Measurements from ENCODE around the gene LMX1B. TPM values are rescaled to one million over a fixed set of nuclear protein-coding genes. Genes with fewer than 3 reads are reported as not detected.
"Not testable (repeated sequence)": the region's sequence is repeated elsewhere in the genome, so short reads cannot be mapped to it uniquely, and the experiment has no call there.

Gene LMX1B
- total and polyA plus RNA-seq, 2 donors (not counting 1 experiment from before 2014, with no cell fraction given): not detected

DNA sequence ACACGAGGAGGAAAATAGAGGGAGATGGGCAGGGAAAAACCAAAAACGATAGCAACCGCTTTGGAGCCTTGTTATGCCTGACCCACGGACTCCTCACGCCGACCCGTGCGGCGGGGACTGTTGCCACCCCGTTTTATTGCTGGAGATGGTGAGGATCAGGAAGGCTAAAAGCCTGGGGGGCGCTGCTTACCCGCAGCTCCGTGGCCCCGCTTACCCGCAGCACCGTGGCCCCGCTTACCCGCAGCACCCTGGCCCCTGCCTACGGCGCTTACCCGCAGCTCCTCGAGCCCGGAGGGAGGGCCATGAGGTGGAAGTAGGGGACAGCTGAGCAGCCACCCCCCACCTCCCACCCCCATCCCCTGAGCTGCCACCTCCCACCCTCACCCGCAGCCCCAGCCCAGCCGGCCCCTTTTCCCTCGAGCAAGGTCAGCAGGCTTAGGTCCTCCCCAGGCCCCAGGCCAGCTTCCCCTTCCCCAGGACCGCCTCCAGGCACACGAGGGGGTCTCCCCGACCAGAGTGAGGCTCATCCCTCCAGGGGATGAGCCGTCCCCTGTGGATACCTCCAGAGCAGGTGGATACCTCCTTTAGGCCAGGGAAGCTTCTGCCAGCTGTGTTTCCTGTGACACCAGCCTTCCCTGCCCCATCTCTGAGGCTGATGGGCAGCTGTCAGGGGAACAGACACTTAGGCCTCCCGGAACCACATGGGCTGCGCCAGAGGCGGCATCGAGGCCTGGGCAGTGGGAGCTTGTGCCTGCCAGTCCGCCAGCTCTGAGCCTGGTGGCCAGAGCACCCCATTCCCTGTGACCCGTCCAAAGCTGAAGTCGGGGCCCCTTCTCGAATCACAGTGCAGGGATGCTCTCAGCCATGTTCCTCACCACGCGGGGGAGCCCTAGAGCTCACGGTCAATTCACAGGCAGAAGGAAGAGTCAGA is 92.3 kb downstream of the LMX1B start:
- Histone ChIP-seq H3K79me2 (ENCODE audit: control insufficient read depth, insufficient read depth, low read length) (no peaks in the 10 kb centered on the region), H3K4me3 (replicated peaks in 1 of 4; ENCODE audit: control extremely low read depth in 1 of 4, insufficient read depth in 1 of 4, low read depth in 3 of 4, low read length in 4 of 4) (peak overlapping the region in 1 of 4 experiments; percentile 10), H3K4me2 (ENCODE audit: extremely low read depth, insufficient read depth, low read length) (peak overlapping the region; percentile 67), H3K36me3 (ENCODE audit: control insufficient read depth, insufficient read depth, low read length) (no peaks in the 10 kb centered on the region), H4K20me1 (ENCODE audit: control insufficient read depth, extremely low read depth, insufficient read depth, low read length) (no peaks in the 10 kb centered on the region), H3K9me3 (ENCODE audit: control insufficient read depth, insufficient read depth, low read depth, low read length) (no peaks in the 10 kb centered on the region), H3K4me1 (ENCODE audit: control insufficient read depth, extremely low read depth, insufficient read depth, low read length) (peaks cover 8% of the 10 kb centered on the region), H3K27me3 (ENCODE audit: control insufficient read depth, insufficient read depth, low read length) (peaks cover 3% of the 10 kb centered on the region), H3K9ac (ENCODE audit: insufficient read depth, low read length) (no peak overlapping the region), H3K27ac (ENCODE audit: insufficient read depth, low read length) (no peak overlapping the region), H2AFZ (ENCODE audit: low read length) (no peak overlapping the region)
- peak in 1 of 2 donors; percentile 12 for DNase-seq (ENCODE audit: low read depth in 2 of 2)
- peak; percentile 50 to 51 for TF ChIP-seq CTCF (conservative IDR thresholded peaks at IDR 0.05 in 1 of 2, IDR thresholded peaks at IDR 0.05 in 1 of 2; ENCODE audit: low read depth in 1 of 2, low read length in 2 of 2)
- TF ChIP-seq EZH2 (IDR thresholded peaks at IDR 0.05; ENCODE audit: low read length, missing control alignments): no peak

GRCh38 chr9:126706698-126707053 is 92.9 kb downstream of the LMX1B start:
- H2AFZ ChIP-seq (ENCODE audit: low read length): no peak overlapping the region
- H3K79me2 ChIP-seq (ENCODE audit: control insufficient read depth, insufficient read depth, low read length): no peaks in the 10 kb centered on the region
- H3K27me3 ChIP-seq (ENCODE audit: control insufficient read depth, insufficient read depth, low read length): peaks cover 3% of the 10 kb centered on the region
- TF ChIP-seq CTCF (conservative IDR thresholded peaks at IDR 0.05 in 1 of 2, IDR thresholded peaks at IDR 0.05 in 1 of 2; ENCODE audit: low read depth in 1 of 2, low read length in 2 of 2) (no peak), EZH2 (IDR thresholded peaks at IDR 0.05; ENCODE audit: low read length, missing control alignments) (no peak)
- no peak overlapping the region for H3K27ac ChIP-seq (ENCODE audit: insufficient read depth, low read length)
- H3K4me3 ChIP-seq (replicated peaks in 1 of 4; ENCODE audit: control extremely low read depth in 1 of 4, insufficient read depth in 1 of 4, low read depth in 3 of 4, low read length in 4 of 4): no peak overlapping the region
- H4K20me1 ChIP-seq (ENCODE audit: control insufficient read depth, extremely low read depth, insufficient read depth, low read length): no peaks in the 10 kb centered on the region
- no peak overlapping the region for H3K9ac ChIP-seq (ENCODE audit: insufficient read depth, low read length)
- H3K9me3 ChIP-seq (ENCODE audit: control insufficient read depth, insufficient read depth, low read depth, low read length): no peaks in the 10 kb centered on the region
- DNase-seq (ENCODE audit: low read depth in 2 of 2): no peak
- H3K4me2 ChIP-seq (ENCODE audit: extremely low read depth, insufficient read depth, low read length): no peak overlapping the region
- H3K36me3 ChIP-seq (ENCODE audit: control insufficient read depth, insufficient read depth, low read length): no peaks in the 10 kb centered on the region
- H3K4me1 ChIP-seq (ENCODE audit: control insufficient read depth, extremely low read depth, insufficient read depth, low read length): peaks cover 8% of the 10 kb centered on the region

DNA sequence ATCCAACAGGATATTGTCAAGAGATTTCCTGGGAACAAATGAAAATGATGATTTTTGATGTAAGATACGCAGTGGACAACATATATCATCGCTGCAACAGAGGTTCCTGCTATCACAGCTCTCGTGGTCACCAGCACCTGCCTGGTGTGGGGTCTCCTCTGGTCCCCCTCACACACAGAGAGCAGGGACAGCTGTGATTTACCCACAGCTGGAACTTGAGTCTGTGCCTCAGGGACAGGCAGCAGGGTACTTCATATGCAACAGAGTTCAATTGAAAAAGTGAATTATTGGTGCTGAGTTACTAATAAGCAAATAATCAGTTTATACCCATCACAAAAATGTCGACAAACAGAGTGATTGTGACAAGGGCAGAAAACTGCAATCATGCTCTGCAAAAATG is 93.4 kb downstream of the LMX1B start:
- Histone ChIP-seq H3K9ac (ENCODE audit: insufficient read depth, low read length) (no peak overlapping the region), H4K20me1 (ENCODE audit: control insufficient read depth, extremely low read depth, insufficient read depth, low read length) (no peaks in the 10 kb centered on the region), H3K4me2 (ENCODE audit: extremely low read depth, insufficient read depth, low read length) (no peak overlapping the region), H3K79me2 (ENCODE audit: control insufficient read depth, insufficient read depth, low read length) (no peaks in the 10 kb centered on the region), H3K4me3 (replicated peaks in 1 of 4; ENCODE audit: control extremely low read depth in 1 of 4, insufficient read depth in 1 of 4, low read depth in 3 of 4, low read length in 4 of 4) (no peak overlapping the region), H3K36me3 (ENCODE audit: control insufficient read depth, insufficient read depth, low read length) (no peaks in the 10 kb centered on the region), H2AFZ (ENCODE audit: low read length) (no peak overlapping the region), H3K27me3 (ENCODE audit: control insufficient read depth, insufficient read depth, low read length) (peaks cover 3% of the 10 kb centered on the region), H3K9me3 (ENCODE audit: control insufficient read depth, insufficient read depth, low read depth, low read length) (no peaks in the 10 kb centered on the region), H3K27ac (ENCODE audit: insufficient read depth, low read length) (no peak overlapping the region), H3K4me1 (ENCODE audit: control insufficient read depth, extremely low read depth, insufficient read depth, low read length) (peaks cover 8% of the 10 kb centered on the region)
- no peak for TF ChIP-seq CTCF (conservative IDR thresholded peaks at IDR 0.05 in 1 of 2, IDR thresholded peaks at IDR 0.05 in 1 of 2; ENCODE audit: low read depth in 1 of 2, low read length in 2 of 2)
- DNase-seq (ENCODE audit: low read depth in 2 of 2): no peak

GRCh38 chr9:126707712-126708111 is 94.0 kb downstream of the LMX1B start:
- not testable (repeated sequence) for H4K20me1 ChIP-seq (ENCODE audit: control insufficient read depth, extremely low read depth, insufficient read depth, low read length); H3K27me3 ChIP-seq (ENCODE audit: control insufficient read depth, insufficient read depth, low read length); H3K4me1 ChIP-seq (ENCODE audit: control insufficient read depth, extremely low read depth, insufficient read depth, low read length); H3K9me3 ChIP-seq (ENCODE audit: control insufficient read depth, insufficient read depth, low read depth, low read length); H2AFZ ChIP-seq (ENCODE audit: low read length); H3K4me3 ChIP-seq (replicated peaks in 1 of 4; ENCODE audit: control extremely low read depth in 1 of 4, insufficient read depth in 1 of 4, low read depth in 3 of 4, low read length in 4 of 4); H3K27ac ChIP-seq (ENCODE audit: insufficient read depth, low read length); H3K79me2 ChIP-seq (ENCODE audit: control insufficient read depth, insufficient read depth, low read length); H3K9ac ChIP-seq (ENCODE audit: insufficient read depth, low read length); H3K36me3 ChIP-seq (ENCODE audit: control insufficient read depth, insufficient read depth, low read length); H3K4me2 ChIP-seq (ENCODE audit: extremely low read depth, insufficient read depth, low read length); DNase-seq (ENCODE audit: low read depth in 2 of 2)
